Tibial nerve (tissue), 4 donors: ENCODE measurements around the gene RGS16.

Experiments used
- EP300 ChIP-seq, 2 donors: sonication (generic); formaldehyde crosslinking; IDR thresholded peaks; one replicate each; pipeline ENCODE4 v1.6.1; 2017; ENCODE audit warnings: antibody characterized with exemption in 2 of 2, mild to moderate bottlenecking in 1 of 2
- POLR2A ChIP-seq, 2 donors: fragments of 450-650 bp; IDR thresholded peaks; one replicate each; pipeline ENCODE4 v1.6.1; 2017; ENCODE audit warnings: antibody characterized with exemption in 2 of 2, mild to moderate bottlenecking in 2 of 2, moderate library complexity in 2 of 2
- TF ChIP-seq, protein P1 (sequence below), 5 experiments: fragments of 200-600 bp in 3 of 5; fragments of 450-650 bp in 2 of 5; sonication (generic) in 3 of 5; IDR thresholded peaks; one replicate each; pipeline ENCODE4 v1.5.1; 2016 to 2019; ENCODE audit warnings: antibody characterized with exemption in 5 of 5, mild to moderate bottlenecking in 3 of 5, moderate library complexity in 2 of 5

DNA sequence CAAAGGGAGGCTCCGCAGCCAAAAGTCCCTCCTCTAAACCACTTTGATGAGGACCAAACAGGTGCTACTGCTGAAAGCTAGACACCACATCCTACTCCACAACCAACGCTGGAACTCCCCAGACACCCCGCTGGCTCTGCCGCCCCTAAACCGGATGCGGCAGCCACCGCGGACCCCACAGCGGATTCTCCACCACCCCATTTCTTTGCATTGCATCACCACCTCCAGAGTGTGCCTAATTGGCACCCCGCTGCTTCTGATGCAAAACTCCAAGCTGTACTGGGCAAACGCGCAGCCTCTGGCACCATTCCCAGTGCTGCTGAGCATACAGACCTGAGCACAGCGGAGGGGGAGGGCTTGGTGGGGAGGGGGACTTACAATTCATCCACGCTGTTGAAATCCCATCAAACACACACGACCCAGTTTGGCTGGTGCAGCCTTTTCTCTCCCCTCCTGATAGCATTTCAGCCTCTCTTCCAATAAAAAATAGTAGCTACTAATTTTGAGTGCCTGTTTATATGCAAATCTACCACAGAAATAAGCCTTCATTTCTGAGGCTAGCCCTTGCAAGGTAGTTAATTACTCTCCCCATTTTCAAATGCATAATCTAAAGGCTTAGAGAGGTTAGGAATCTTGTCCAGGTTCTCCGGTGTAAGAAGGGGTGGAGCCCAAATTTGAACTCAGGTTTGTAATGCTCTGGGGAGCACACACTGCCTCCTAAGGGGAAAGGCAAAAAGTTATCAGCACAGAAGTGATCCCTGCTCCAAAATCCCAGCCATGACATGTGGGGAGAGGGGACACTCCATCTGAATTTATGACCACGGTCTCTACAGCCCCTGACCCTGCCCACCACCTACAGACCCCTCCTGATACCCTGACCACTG is 12.2 kb upstream of the RGS16 start:
- TF ChIP-seq, protein P1, sequence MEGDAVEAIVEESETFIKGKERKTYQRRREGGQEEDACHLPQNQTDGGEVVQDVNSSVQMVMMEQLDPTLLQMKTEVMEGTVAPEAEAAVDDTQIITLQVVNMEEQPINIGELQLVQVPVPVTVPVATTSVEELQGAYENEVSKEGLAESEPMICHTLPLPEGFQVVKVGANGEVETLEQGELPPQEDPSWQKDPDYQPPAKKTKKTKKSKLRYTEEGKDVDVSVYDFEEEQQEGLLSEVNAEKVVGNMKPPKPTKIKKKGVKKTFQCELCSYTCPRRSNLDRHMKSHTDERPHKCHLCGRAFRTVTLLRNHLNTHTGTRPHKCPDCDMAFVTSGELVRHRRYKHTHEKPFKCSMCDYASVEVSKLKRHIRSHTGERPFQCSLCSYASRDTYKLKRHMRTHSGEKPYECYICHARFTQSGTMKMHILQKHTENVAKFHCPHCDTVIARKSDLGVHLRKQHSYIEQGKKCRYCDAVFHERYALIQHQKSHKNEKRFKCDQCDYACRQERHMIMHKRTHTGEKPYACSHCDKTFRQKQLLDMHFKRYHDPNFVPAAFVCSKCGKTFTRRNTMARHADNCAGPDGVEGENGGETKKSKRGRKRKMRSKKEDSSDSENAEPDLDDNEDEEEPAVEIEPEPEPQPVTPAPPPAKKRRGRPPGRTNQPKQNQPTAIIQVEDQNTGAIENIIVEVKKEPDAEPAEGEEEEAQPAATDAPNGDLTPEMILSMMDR (IDR thresholded peaks at IDR 0.05), result no peak
- no peak for TF ChIP-seq POLR2A (IDR thresholded peaks at IDR 0.05)
- no peak for TF ChIP-seq EP300 (IDR thresholded peaks at IDR 0.05)
